Stimulated activated CD4-positive, alpha-beta T cell treated with anti-CD3 and anti-CD28 coated beads, Interleukin-15, amount 100 ng/mL, for 48 hours (primary cell): ENCODE data around the gene ADPGK.

Experiments used
- DNase-seq, 2 donors: peaks; one replicate each; pipeline ENCODE4 v3.0.0-alpha.2; 2020; ENCODE audit warnings: low read depth in 2 of 2

The ADPGK gene

GRCh38 chr15:72790302-72790910 is 6.8 kb upstream of the ADPGK start:
- no peak for DNase-seq

- DNase-seq: no peak
Observed at GRCh38 chr15:72787526-72787925, 4.0 kb upstream of the ADPGK start.

GRCh38 chr15:72786676-72787345 is 3.3 kb upstream of the ADPGK start:
- no peak for DNase-seq

GRCh38 chr15:72786242-72786641 is 2.7 kb upstream of the ADPGK start:
- no peak for DNase-seq

- DNase-seq: no peak
Observed at GRCh38 chr15:72785841-72786240, 2.3 kb upstream of the ADPGK start.

- peak in 1 of 2 donors; percentile 46 for DNase-seq
Observed at GRCh38 chr15:72785432-72785831, 1.9 kb upstream of the ADPGK start.

- no peak for DNase-seq
Observed at GRCh38 chr15:72784456-72784876, 908 bp upstream of the ADPGK start.

- peak in 1 of 2 donors; percentile 25 for DNase-seq
Observed at GRCh38 chr15:72783004-72783639, 436 bp downstream of the ADPGK start.

GRCh38 chr15:72782274-72783003 is 1.1 kb downstream of the ADPGK start:
- DNase-seq: no peak

- DNase-seq: no peak
Observed at GRCh38 chr15:72781631-72782030, 1.9 kb downstream of the ADPGK start.

GRCh38 chr15:72778796-72779195 is 4.8 kb downstream of the ADPGK start:
- DNase-seq: no peak

GRCh38 chr15:72774696-72775383 is 8.7 kb downstream of the ADPGK start:
- DNase-seq: no peak

GRCh38 chr15:72771329-72771725 is 12.2 kb downstream of the ADPGK start:
- DNase-seq: no peak

- DNase-seq: no peak
Observed at GRCh38 chr15:72770673-72771328, 12.8 kb downstream of the ADPGK start.

- DNase-seq: no peak
Observed at GRCh38 chr15:72766780-72767179, 16.8 kb downstream of the ADPGK start.

GRCh38 chr15:72766025-72766424 is 17.5 kb downstream of the ADPGK start:
- no peak for DNase-seq

- no peak for DNase-seq
Observed at GRCh38 chr15:72764656-72765055, 18.9 kb downstream of the ADPGK start.

GRCh38 chr15:72760590-72761260 is 22.8 kb downstream of the ADPGK start:
- no peak for DNase-seq

- DNase-seq: no peak
Observed at GRCh38 chr15:72758182-72758581, 25.4 kb downstream of the ADPGK start.

- no peak for DNase-seq
Observed at GRCh38 chr15:72754096-72754495, 29.5 kb downstream of the ADPGK start.
